A549 (cell line): Measurements from ENCODE around the gene CMKLR1. TPM values are rescaled to one million over a fixed set of nuclear protein-coding genes. Genes with fewer than 3 reads are reported as not detected.

ENCODE experiments used
- ATAC-seq, 2 experiments: fragments of 200-7000 bp in 1 of 2; fragments of >200 bp in 1 of 2; cut with Nextera tagmentation in 1 of 2; cut with Tn5 transposase in 1 of 2; 3 replicates each; pipeline versions ENCODE4 v1.8.0 to v1.9.1; 2018 to 2020; ENCODE audit warnings: mild to moderate bottlenecking in 1 of 2, moderate library complexity in 1 of 2
- CTCF ChIA-PET: fragments of 300-600 bp; sonication (Branson Sonifier 250); formaldehyde crosslinking; extraction: SDS; loops from one replicate; lab custom pipeline; 2021; ENCODE audit warnings: antibody characterized with exemption, inconsistent platforms; lab: Yijun Ruan, JAX
- POLR2A ChIA-PET: fragments of 350-600 bp; formaldehyde crosslinking; extraction: SDS; loops from one replicate; lab custom pipeline; 2021; ENCODE audit warnings: antibody characterized with exemption, inconsistent platforms; lab: Yijun Ruan, JAX
- DNase-seq, 2 experiments: peaks; one replicate each; pipeline versions ENCODE4 v3.0.0 to v3.0.0-alpha.2; 2011 to 2016; ENCODE audit warnings: low read depth in 1 of 2, low spot score in 1 of 2
- FAIRE-seq: peaks from 2 replicates; lab custom pipeline; 2011; peaks lifted over from hg19 to GRCh38; lab: Jason Lieb, UNC
- H3K27ac ChIP-seq, 2 experiments: fragments of >200 bp; sonication (Bioruptor Twin); formaldehyde crosslinking; 3 replicates each; pipeline ENCODE4 v1.5.1; 2016 to 2017
- H3K4me1 ChIP-seq: fragments of >200 bp; sonication (Bioruptor Twin); formaldehyde crosslinking; 3 replicates; pipeline ENCODE4 v1.6.1; 2016
- H3K4me2 ChIP-seq: fragments of >200 bp; sonication (Bioruptor Twin); formaldehyde crosslinking; 3 replicates; pipeline ENCODE4 v1.6.1; 2016
- H3K4me3 ChIP-seq: fragments of >200 bp; sonication (Bioruptor Twin); formaldehyde crosslinking; 3 replicates; pipeline ENCODE4 v1.5.1; 2016
- H3K9me3 ChIP-seq: fragments of >200 bp; sonication (Bioruptor Twin); formaldehyde crosslinking; 3 replicates; pipeline ENCODE4 v1.6.1; 2016
- CBX2 ChIP-seq: fragments of 200-600 bp; sonication (generic); IDR thresholded peaks from 2 replicates; pipeline ENCODE4 v1.6.1; 2016; ENCODE audit warnings: low read depth, mild to moderate bottlenecking, borderline replicate concordance
- CEBPB ChIP-seq, 2 experiments: fragments of >200 bp in 1 of 2; sonication (Bioruptor Twin) in 1 of 2; formaldehyde crosslinking in 1 of 2; IDR thresholded peaks; 2 replicates each; pipeline ENCODE4 v1.6.1; 2012 to 2016
- CHD2 ChIP-seq: fragments of 150-350 bp; IDR thresholded peaks from 2 replicates; pipeline ENCODE4 v1.6.1; 2014; ENCODE audit warnings: low read length; ENCODE audit not compliant: partially characterized antibody
- CHD4 ChIP-seq: fragments of 200-600 bp; sonication (generic); IDR thresholded peaks from 2 replicates; pipeline ENCODE4 v1.6.1; 2016; ENCODE audit warnings: antibody characterized with exemption, mild to moderate bottlenecking, borderline replicate concordance
- CTCF ChIP-seq: fragments of >200 bp; sonication (Bioruptor Twin); formaldehyde crosslinking; IDR thresholded peaks from 3 replicates; pipeline ENCODE4 v1.5.1; 2016
- EHF ChIP-seq: fragments of 250-450 bp; sonication (Bioruptor Pico); IDR thresholded peaks from 2 replicates; pipeline ENCODE4 v1.5.0; 2020; ENCODE audit warnings: mild to moderate bottlenecking
- ELK1 ChIP-seq: fragments of 150-350 bp; IDR thresholded peaks from 2 replicates; pipeline ENCODE4 v1.6.1; 2014; ENCODE audit warnings: low read depth, mild to moderate bottlenecking, low read length
- EP300 ChIP-seq, 2 experiments: fragments of >200 bp; sonication (Bioruptor Twin); formaldehyde crosslinking; IDR thresholded peaks; 2 replicates in 1 of 2; 3 replicates in 1 of 2; pipeline ENCODE4 v1.6.1; 2016 to 2017
- ESRRA ChIP-seq: fragments of 150-350 bp; IDR thresholded peaks from 2 replicates; pipeline ENCODE4 v1.6.1; 2014; ENCODE audit warnings: mild to moderate bottlenecking, low read length, borderline replicate concordance
- FOSL2 ChIP-seq, 2 experiments: fragments of 450-650 bp in 1 of 2; fragments of >200 bp in 1 of 2; sonication (Bioruptor Twin) in 1 of 2; formaldehyde crosslinking; IDR thresholded peaks; 2 replicates each; pipeline versions ENCODE4 v1.5.0 to v1.6.1; 2016 to 2020; ENCODE audit warnings: mild to moderate bottlenecking in 1 of 2, moderate library complexity in 1 of 2
- FOXS1 ChIP-seq: fragments of 250-450 bp; sonication (Bioruptor Pico); IDR thresholded peaks from 2 replicates; pipeline ENCODE4 v1.5.0; 2020; ENCODE audit warnings: mild to moderate bottlenecking, moderate library complexity
- HOXA7 ChIP-seq: fragments of 250-450 bp; sonication (Bioruptor Pico); IDR thresholded peaks from 2 replicates; pipeline ENCODE4 v1.5.0; 2020; ENCODE audit warnings: mild to moderate bottlenecking, moderate library complexity
- HOXB5 ChIP-seq: fragments of 250-450 bp; sonication (Bioruptor Pico); IDR thresholded peaks from 2 replicates; pipeline ENCODE4 v1.5.0; 2020; ENCODE audit warnings: mild to moderate bottlenecking, moderate library complexity
- JUN ChIP-seq, 2 experiments: fragments of >200 bp; sonication (Bioruptor Twin); formaldehyde crosslinking; IDR thresholded peaks; 2 replicates in 1 of 2; 3 replicates in 1 of 2; pipeline ENCODE4 v1.6.1; 2016 to 2017
- KDM1A ChIP-seq: fragments of 200-600 bp; sonication (generic); IDR thresholded peaks from 2 replicates; pipeline ENCODE4 v1.6.1; 2016; ENCODE audit warnings: low read depth, mild to moderate bottlenecking
- MAZ ChIP-seq: fragments of 150-350 bp; IDR thresholded peaks from 2 replicates; pipeline ENCODE4 v1.6.1; 2014; ENCODE audit warnings: antibody characterized with exemption, low read depth, low read length, borderline replicate concordance
- NR3C1 ChIP-seq: fragments of >200 bp; sonication (Bioruptor Twin); formaldehyde crosslinking; IDR thresholded peaks from 3 replicates; pipeline ENCODE4 v1.6.1; 2017
- PBX3 ChIP-seq: IDR thresholded peaks from 2 replicates; pipeline ENCODE4 v1.6.1; 2012
- POLR2A ChIP-seq: IDR thresholded peaks from 2 replicates; pipeline ENCODE4 v1.6.1; 2012; ENCODE audit warnings: mild to moderate bottlenecking, low read length
- RAD21 ChIP-seq, 2 experiments: fragments of >200 bp in 1 of 2; sonication (Bioruptor Twin) in 1 of 2; formaldehyde crosslinking in 1 of 2; IDR thresholded peaks in 1 of 2; conservative IDR thresholded peaks in 1 of 2; 2 replicates in 1 of 2; 3 replicates in 1 of 2; pipeline ENCODE4 v1.6.1; 2012 to 2018; ENCODE audit warnings: inconsistent platforms in 1 of 2
- RFX5 ChIP-seq: fragments of 450-650 bp; IDR thresholded peaks from 2 replicates; pipeline ENCODE4 v1.7.1; 2014; ENCODE audit warnings: antibody characterized with exemption, mild to moderate bottlenecking, moderate library complexity
- SMC3 ChIP-seq: fragments of >200 bp; sonication (Bioruptor Twin); formaldehyde crosslinking; IDR thresholded peaks from 3 replicates; pipeline ENCODE4 v1.6.1; 2018; ENCODE audit warnings: inconsistent platforms
- TFCP2L1 ChIP-seq: fragments of 250-450 bp; sonication (Bioruptor Pico); IDR thresholded peaks from 2 replicates; pipeline ENCODE4 v1.5.0; 2021; ENCODE audit warnings: mild to moderate bottlenecking
- TP53 ChIP-seq: fragments of 250-450 bp; sonication (Bioruptor Pico); IDR thresholded peaks from 2 replicates; pipeline ENCODE4 v1.5.0; 2021; ENCODE audit warnings: mild to moderate bottlenecking, moderate library complexity
- USF2 ChIP-seq: fragments of 450-650 bp; IDR thresholded peaks from 2 replicates; pipeline ENCODE4 v1.6.1; 2014; ENCODE audit warnings: antibody characterized with exemption
- WGBS: methylation state at CpG from one replicate; pipeline ENCODE4 v1.1.6; 2017; ENCODE audit errors: missing lambda C conversion rate; 5-methylcytosine and 5-hydroxymethylcytosine counted together
- polyA plus RNA-seq, 4 experiments: library from polyadenylated mRNA; depleted of rRNA in 3 of 4; stranded (reverse); fragments of >200 nt; fragmentation: RNase III in 1 of 4; extraction: RNeasy Plus Mini Kit Qiagen cat#74134 plus additional on column Dnase treatment in 1 of 4; gene quantifications; 2 replicates in 3 of 4; 3 replicates in 1 of 4; pipeline ENCODE4 v1.2.3, GENCODE V29; 2011 to 2017
- TF ChIP-seq, protein P1 (sequence below): fragments of >200 bp; sonication (Bioruptor Twin); formaldehyde crosslinking; IDR thresholded peaks from 2 replicates; pipeline ENCODE4 v1.6.1; 2016
- TF ChIP-seq, protein P2 (sequence below): fragments of 250-450 bp; sonication (Bioruptor Pico); IDR thresholded peaks from 2 replicates; pipeline ENCODE4 v1.5.0; 2021; ENCODE audit warnings: mild to moderate bottlenecking, moderate library complexity, borderline replicate concordance
- TF ChIP-seq, protein P3 (sequence below): IDR thresholded peaks from 2 replicates; pipeline ENCODE4 v1.6.1; 2012

CMKLR1 gene
- polyA plus RNA-seq, 2 of the 4 experiments (the other 2 are of a cell fraction): not detected

GRCh38 chr12:108364879-108365278, 25.8 kb upstream of the CMKLR1 start:
- no peak; a peak in 2 of 6 replicates for ATAC-seq
- no peaks in the 10 kb centered on the region for H3K9me3 ChIP-seq
- DNase-seq: no peak
- no peaks in the 10 kb centered on the region for H3K4me1 ChIP-seq
- 79% methylated on average over 3 of the region's 3 CpGs for WGBS
- ChIA-PET POLR2A (no interaction called here), CTCF (no interaction called here)
- no peak overlapping the region for H3K4me2 ChIP-seq
- FAIRE-seq: no peak
- no peak overlapping the region for H3K27ac ChIP-seq
- H3K4me3 ChIP-seq: no peak overlapping the region
- TF ChIP-seq EP300 (IDR thresholded peaks at IDR 0.05) (no peak), EHF (CRISPR knock-in tag) (no peak), TFCP2L1 (CRISPR knock-in tag) (no peak), FOXS1 (no peak), POLR2A (no peak), ELK1 (no peak), MAZ (no peak), HOXB5 (CRISPR knock-in tag) (no peak), TP53 (CRISPR knock-in tag) (no peak), JUN (IDR thresholded peaks at IDR 0.05) (no peak), CEBPB (IDR thresholded peaks at IDR 0.05) (no peak), CHD4 (no peak), CBX2 (no peak), RAD21 (conservative IDR thresholded peaks at IDR 0.05 in 1 of 2, IDR thresholded peaks at IDR 0.05 in 1 of 2) (no peak), FOSL2 (IDR thresholded peaks at IDR 0.05) (no peak), FOSL2 (CRISPR knock-in tag; IDR thresholded peaks at IDR 0.05) (no peak), PBX3 (no peak)
- TF ChIP-seq, protein P1, sequence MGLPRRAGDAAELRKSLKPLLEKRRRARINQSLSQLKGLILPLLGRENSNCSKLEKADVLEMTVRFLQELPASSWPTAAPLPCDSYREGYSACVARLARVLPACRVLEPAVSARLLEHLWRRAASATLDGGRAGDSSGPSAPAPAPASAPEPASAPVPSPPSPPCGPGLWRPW: no peak
- TF ChIP-seq, protein P2, sequence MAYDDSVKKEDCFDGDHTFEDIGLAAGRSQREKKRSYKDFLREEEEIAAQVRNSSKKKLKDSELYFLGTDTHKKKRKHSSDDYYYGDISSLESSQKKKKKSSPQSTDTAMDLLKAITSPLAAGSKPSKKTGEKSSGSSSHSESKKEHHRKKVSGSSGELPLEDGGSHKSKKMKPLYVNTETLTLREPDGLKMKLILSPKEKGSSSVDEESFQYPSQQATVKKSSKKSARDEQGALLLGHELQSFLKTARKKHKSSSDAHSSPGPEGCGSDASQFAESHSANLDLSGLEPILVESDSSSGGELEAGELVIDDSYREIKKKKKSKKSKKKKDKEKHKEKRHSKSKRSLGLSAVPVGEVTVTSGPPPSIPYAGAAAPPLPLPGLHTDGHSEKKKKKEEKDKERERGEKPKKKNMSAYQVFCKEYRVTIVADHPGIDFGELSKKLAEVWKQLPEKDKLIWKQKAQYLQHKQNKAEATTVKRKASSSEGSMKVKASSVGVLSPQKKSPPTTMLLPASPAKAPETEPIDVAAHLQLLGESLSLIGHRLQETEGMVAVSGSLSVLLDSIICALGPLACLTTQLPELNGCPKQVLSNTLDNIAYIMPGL (CRISPR knock-in tag): no peak
- TF ChIP-seq, all 56 proteins: peak for 0

GRCh38 chr12:108363565-108363964, 24.5 kb upstream of the CMKLR1 start:
- ChIA-PET CTCF (no interaction called here), POLR2A (no interaction called here)
- TF ChIP-seq POLR2A: 0 out of 2 replicates have a peak, but pooled peaks have one; percentile 27
- no peak for TF ChIP-seq NR3C1
- no peak overlapping the region for H3K4me2 ChIP-seq
- H3K4me3 ChIP-seq: no peak overlapping the region
- DNase-seq: no peak
- 31% methylated on average over 1 of the region's 1 CpG for WGBS
- no peaks in the 10 kb centered on the region for H3K4me1 ChIP-seq
- no peak overlapping the region for H3K27ac ChIP-seq
- no peak for FAIRE-seq
- no peak for ATAC-seq
- no peaks in the 10 kb centered on the region for H3K9me3 ChIP-seq

DNA sequence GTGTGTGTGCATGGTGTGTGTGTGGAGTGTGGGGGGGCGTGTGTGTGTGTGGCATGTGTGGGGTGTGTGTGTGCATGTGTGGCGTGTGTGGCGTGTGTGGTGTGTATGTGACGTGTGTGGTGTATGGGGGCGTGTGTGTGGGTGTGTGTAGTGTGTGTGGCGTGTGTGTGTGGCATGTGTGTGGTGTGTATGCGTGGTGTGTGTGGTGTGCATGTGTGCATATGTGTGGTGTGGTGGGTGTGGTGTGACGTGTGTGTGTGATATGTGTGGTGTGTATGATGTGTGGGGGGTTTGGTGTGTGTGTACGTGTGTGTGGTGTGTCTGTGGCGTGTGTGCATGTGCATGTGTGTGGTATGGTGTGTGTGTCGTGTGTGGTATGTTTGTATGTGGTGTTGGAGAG, 24.1 kb upstream of the CMKLR1 start:
- ATAC-seq: no peak
- no peaks in the 10 kb centered on the region for H3K9me3 ChIP-seq
- TF ChIP-seq, protein P3, sequence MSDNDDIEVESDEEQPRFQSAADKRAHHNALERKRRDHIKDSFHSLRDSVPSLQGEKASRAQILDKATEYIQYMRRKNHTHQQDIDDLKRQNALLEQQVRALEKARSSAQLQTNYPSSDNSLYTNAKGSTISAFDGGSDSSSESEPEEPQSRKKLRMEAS: no peak
- TF ChIP-seq, protein P1: no peak
- no peak for TF ChIP-seq CTCF
- no peak for TF ChIP-seq CHD2
- TF ChIP-seq FOSL2 (IDR thresholded peaks at IDR 0.05): no peak
- TF ChIP-seq FOSL2 (CRISPR knock-in tag; IDR thresholded peaks at IDR 0.05): no peak
- no peak for TF ChIP-seq SMC3
- no peak for TF ChIP-seq USF2
- TF ChIP-seq RFX5: no peak
- TF ChIP-seq ESRRA: no peak
- no peak for TF ChIP-seq KDM1A
- TF ChIP-seq HOXA7 (CRISPR knock-in tag): no peak

More for the DNA sequence above, 24.1 kb upstream of the CMKLR1 start:
- DNase-seq (no peak), FAIRE-seq (no peak)
- CTCF ChIA-PET: no interaction called here
- Histone ChIP-seq H3K27ac (no peak overlapping the region), H3K4me1 (no peaks in the 10 kb centered on the region), H3K4me2 (no peak overlapping the region), H3K4me3 (no peak overlapping the region)
- WGBS: 15% methylated on average over 11 of the region's 11 CpGs
- POLR2A ChIA-PET: no interaction called here
